HG02852 (cell line): ENCODE results near the gene SNAP47.
"Not testable (repeated sequence)": the region's sequence is repeated elsewhere in the genome, so short reads cannot be mapped to it uniquely, and the experiment has no call there.

ENCODE experiments used
- ATAC-seq: cut with Tn5 transposase; IDR thresholded peaks from one replicate; pipeline ENCODE4 v1.9.1; 2021; ENCODE audit warnings: mild to moderate bottlenecking, moderate library complexity; ENCODE audit not compliant: unreplicated experiment

SNAP47 gene, protein sequence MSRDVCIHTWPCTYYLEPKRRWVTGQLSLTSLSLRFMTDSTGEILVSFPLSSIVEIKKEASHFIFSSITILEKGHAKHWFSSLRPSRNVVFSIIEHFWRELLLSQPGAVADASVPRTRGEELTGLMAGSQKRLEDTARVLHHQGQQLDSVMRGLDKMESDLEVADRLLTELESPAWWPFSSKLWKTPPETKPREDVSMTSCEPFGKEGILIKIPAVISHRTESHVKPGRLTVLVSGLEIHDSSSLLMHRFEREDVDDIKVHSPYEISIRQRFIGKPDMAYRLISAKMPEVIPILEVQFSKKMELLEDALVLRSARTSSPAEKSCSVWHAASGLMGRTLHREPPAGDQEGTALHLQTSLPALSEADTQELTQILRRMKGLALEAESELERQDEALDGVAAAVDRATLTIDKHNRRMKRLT

DNA sequence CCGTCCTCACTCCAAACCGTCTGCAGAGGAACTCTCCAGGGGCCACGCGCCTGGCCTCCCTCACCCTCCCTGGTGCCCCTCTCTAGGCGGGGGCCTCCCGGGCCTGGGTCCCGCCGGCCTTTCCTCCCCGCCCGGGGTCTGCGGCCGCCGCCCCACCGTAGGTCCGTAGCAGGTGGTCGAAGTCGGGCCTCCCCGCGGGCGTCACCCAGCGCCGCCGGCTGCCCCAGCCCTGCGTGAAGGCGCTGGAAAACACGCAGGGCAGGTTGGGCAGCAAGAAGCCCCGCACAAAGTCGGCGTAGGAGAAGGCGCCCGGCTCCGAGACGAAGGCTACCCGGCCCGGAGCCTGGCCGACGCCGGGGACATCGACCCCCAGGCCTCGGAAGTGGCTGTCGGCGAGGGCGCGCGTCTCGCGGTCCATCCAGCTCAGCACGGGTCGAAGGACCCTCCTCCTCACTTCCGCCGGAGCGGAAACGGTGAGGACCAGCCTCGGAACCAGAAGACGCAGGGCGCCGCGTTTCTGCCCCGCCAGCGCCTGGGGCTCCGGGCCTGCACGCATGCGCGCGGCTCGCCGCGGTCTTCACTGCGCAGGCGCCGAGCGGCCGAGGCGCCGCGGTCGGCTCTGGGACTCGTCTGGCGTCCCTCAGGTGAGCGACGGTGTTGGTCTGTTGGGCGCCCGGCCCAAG is at the start of gene SNAP47, which contains the start of gene JMJD4:
Gene SNAP47 (plus strand): TSS at position 580 of the 683 bp plus-strand sequence. CDS start 12,302 bp downstream, outside the sequence.
Gene JMJD4 (minus strand): TSS at position 447 of the 683 bp plus-strand sequence. CDS start 29 bp downstream, at position 418.
- peak; percentile 94 for ATAC-seq

DNA sequence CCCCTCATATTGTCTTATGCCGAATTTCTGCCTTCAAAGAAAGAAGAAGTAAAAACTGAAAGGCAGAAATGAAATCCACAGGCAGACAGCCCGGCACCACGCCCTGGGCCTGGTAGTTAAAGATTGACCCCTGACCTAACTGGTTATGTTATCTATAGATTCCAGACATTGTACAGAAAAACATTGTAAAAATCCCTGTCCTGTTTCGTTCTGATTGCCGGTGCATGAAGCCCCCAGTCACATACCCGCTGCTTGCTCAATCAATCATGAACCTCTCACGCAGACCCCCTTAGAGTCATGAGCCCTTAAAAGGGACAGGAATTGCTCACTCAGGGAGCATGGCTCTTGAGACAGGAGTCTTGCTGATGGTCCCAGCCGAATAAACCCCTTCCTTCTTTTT is 49.4 kb upstream of the SNAP47 start:
- ATAC-seq, result no peak

GRCh38 chr1:227697321-227697864 is 37.8 kb upstream of the SNAP47 start:
- no peak for ATAC-seq

DNA sequence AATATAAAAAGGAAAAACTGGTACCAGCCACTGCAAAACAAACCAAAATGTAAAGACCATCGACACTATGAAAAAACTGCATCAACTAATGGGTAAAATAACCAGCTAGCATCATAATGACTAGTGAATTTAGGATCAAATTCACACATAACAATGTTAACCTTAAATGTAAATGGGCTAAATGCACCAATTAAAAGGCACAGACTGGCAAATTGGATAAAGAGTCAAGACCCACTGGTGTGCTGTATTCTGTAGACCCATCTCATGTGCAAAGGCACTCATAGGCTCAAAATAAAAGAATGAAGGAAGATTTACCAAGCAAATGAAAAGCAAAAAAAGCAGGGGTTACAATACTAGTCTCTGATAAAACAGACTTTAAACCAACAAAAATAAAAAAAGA is 33.6 kb upstream of the SNAP47 start:
- ATAC-seq, result not testable (repeated sequence)

- no peak for ATAC-seq
These were observed 27.4 kb upstream of the SNAP47 start for GRCh38 chr1:227707846-227708245.

- no peak for ATAC-seq
These were observed 25.8 kb upstream of the SNAP47 start for GRCh38 chr1:227709451-227709850.

GRCh38 chr1:227710474-227710873 is 24.8 kb upstream of the SNAP47 start:
- not testable (repeated sequence) for ATAC-seq

GRCh38 chr1:227712648-227713047 is 22.6 kb upstream of the SNAP47 start:
- no peak for ATAC-seq

DNA sequence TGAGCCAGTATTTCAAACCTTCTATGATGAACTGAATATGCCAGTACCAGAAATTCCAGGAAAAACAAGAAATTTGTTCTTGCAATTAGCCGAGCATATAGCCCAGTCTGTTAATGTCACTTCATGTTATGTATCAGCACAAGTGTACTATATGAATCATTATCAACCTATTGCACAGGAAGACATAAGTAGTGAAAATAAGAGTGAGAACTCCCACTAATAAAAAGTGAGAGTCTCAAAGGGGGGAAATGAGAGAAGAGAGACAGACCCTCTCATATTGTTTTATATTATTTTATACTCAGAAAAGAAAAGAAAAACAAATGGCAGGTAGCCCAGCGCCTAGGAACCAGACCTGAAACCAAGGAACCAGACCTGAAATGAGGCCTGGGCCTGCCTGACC is 16.3 kb upstream of the SNAP47 start:
- ATAC-seq, result no peak

GRCh38 chr1:227723474-227723873 is 11.8 kb upstream of the SNAP47 start:
- ATAC-seq, result no peak

DNA sequence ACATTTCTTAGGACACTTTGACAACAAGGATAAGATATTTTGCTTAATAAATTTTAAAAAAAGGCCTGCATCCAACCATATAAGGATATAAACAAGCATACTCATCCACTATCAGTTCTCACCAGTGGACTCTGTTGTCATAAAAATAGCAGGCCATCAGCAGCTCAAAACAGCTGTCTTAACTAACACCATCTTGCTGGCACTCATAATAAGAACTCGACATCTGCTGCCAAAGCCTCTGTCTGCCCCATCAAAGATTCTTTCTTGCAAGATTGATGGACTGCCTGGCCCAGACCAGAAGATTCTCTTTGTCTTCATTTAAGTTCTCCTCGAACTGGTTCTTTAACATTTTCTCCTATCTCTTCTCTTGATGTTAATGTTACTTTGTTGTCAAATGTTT is 10.2 kb upstream of the SNAP47 start:
- ATAC-seq, result no peak

GRCh38 chr1:227726318-227726717 is 8.9 kb upstream of the SNAP47 start:
- no peak for ATAC-seq

- ATAC-seq, result no peak
These were observed 8.2 kb upstream of the SNAP47 start for GRCh38 chr1:227726924-227727599.

DNA sequence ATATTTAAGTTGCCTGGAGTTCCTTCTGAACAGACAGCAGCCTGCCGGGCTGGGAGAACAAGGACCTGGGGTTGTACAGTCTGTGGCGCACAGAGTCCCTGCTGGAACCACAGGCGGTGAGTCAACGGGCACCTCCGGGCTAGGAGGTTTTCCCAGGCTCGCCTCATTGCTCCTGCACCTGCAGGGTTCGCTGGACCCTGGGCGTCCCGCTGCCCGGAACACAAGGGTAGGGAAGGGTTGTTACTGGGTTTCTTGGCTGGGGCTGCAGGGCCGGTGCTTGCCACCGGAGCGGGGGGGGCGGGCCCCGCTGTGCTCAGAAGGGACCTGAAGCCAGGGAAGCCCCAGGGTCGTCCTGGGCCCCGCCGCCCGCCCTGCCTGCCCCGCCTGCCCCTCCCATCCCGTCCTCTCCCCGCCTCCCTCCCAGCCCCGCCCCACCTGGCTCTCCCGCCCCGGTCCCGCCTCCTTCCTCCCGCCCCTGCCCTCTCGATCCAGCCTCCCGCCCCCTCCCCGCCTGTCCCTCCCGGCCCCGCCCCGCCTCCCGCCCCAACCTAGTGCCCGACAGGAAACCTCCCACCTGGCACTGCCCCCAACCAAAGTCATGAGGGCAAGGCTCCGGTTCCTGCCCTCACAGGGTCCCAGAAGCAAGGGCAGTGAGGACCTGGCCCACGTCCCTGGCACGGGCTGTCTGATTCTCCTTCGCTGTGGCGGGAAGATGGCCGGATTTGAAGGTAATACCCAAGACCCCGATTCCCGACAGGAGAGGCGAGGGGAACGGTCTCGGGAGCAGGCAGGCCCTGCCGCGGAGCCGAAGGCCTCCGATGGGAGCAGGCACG is 7.0 kb upstream of the SNAP47 start:
- peak; percentile 35 for ATAC-seq

- no peak for ATAC-seq
These were observed 6.4 kb upstream of the SNAP47 start for GRCh38 chr1:227728892-227729143.

GRCh38 chr1:227729144-227729880 is 5.9 kb upstream of the SNAP47 start:
- no peak for ATAC-seq

DNA sequence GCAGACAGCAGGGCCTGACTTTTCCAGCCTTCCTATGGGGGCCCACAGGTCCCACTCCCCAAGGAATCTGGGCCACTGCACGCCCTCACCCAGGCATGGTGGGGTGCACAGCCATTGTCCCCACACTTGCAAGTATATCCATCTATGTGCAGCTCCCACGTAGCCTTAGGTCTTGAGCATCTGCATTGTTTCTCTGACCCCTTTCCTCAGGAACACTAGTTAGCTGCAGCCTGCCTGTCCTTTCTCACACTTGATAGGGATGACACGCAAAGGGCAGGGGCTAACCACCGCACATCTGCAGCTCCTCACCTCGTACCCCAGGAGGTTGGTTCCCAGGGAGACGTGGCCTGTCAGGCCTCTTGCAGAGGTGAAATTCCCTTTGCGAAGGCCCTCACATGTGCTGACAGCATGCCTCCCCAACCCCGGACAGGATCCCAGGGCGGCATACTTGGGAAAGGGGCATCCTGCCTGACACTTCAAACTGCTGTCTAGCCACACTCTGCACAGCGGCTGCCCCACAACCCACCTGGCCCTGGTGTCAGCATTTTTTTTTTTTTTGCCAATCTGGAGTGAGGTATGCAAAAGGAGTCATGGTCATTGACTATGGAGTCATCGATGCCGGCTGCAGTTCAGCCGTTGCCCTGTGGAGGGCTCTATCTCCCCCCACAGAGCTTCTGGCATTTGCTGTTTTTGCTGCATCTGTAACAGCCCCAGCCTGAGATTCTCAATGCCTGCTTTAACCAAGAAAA is 5.2 kb upstream of the SNAP47 start:
- no peak for ATAC-seq

DNA sequence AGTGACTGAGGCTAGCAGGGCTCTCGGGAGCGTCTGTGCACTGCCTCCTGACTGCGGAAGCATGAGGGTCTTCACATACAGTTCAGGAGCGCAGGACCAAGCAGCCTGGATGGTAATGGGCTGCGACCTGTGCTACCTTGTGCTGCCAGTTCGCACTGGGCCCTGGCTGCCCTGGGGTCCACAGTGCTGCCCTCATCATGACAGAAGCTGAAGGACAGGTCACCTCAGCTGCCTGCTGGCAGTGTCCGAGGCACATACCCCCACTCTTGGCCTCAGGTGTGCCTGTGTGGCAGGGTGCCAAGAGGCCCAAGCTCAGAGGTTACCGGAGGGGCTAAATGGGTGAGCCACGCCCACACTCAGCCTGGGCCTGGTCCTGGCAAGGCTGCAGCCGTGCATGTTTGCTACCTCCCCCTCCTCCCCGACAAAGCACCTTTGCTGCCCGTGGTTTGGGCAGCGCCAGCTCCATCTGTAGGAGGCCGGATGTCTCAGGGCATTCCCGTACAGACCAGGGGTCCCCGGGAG is 4.5 kb upstream of the SNAP47 start:
- no peak for ATAC-seq

DNA sequence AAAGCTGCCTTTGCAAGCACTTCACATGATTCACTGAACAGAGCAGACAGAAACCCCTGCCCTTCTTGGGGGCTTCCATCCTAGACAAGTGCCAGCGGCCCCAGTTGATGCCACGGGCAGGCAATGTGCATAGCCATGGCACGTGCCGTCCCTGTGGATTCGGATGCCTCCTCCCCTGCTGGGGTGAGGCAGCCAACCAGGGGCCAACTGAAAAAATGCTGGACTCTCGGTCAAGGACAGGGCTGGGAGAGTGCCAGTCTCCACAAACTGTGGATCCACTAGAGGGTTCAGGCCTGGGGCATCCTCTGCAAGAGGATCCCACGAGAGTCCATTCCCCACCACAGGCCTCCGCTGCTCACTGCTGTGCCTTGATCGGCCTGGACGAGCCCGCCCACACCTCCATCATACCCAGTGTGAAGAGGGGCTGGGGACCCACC is 4.0 kb upstream of the SNAP47 start:
- no peak for ATAC-seq
